ENCODE measurements around the gene RNF133. TPM values are rescaled to one million over a fixed set of nuclear protein-coding genes. Genes with fewer than 3 reads are reported as not detected.

The RNF133 gene, protein sequence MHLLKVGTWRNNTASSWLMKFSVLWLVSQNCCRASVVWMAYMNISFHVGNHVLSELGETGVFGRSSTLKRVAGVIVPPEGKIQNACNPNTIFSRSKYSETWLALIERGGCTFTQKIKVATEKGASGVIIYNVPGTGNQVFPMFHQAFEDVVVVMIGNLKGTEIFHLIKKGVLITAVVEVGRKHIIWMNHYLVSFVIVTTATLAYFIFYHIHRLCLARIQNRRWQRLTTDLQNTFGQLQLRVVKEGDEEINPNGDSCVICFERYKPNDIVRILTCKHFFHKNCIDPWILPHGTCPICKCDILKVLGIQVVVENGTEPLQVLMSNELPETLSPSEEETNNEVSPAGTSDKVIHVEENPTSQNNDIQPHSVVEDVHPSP
- total RNA-seq = 1 to 10 TPM in 3 of 4 donors, not detected in 1; 1.1 to 2.4 (median 1.2) TPM

DNA sequence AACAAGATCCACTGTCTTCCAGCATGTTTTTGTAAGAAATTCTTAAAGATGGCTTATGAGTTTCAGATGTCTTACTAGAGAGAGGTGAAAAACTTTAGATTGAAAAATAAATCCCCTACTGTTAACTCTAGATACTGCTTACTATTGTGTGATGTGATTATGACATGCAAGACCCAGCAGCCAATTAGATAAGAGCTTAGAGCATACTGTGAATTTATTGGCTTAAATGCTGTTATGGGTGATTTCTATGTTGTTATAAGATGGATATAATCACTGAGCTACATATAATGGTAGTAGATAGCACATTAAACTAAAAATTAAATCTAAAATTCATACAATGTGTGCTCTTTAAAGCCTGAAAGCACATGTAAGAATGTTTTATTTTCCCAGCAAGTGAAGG, at the start of gene RNF133:
RNF133 (minus strand) TSS at position 101 of the 400 bp plus-strand sequence. CDS start 199 bp downstream, outside the sequence.
- Histone ChIP-seq H3K4me1 (no peaks in the 10 kb centered on the region), H3K36me3 (no peaks in the 10 kb centered on the region), H3K27me3 (no peaks in the 10 kb centered on the region), H3K4me3 (no peak within 1 kb of the TSS), H3K9me3 (no peaks in the 10 kb centered on the region), H3K27ac (no peak within 1 kb of the TSS)
- DNase-seq = no peak
- TF ChIP-seq EP300 (IDR thresholded peaks at IDR 0.05; ENCODE audit: low read depth) = no peak
- TF ChIP-seq, protein P1, sequence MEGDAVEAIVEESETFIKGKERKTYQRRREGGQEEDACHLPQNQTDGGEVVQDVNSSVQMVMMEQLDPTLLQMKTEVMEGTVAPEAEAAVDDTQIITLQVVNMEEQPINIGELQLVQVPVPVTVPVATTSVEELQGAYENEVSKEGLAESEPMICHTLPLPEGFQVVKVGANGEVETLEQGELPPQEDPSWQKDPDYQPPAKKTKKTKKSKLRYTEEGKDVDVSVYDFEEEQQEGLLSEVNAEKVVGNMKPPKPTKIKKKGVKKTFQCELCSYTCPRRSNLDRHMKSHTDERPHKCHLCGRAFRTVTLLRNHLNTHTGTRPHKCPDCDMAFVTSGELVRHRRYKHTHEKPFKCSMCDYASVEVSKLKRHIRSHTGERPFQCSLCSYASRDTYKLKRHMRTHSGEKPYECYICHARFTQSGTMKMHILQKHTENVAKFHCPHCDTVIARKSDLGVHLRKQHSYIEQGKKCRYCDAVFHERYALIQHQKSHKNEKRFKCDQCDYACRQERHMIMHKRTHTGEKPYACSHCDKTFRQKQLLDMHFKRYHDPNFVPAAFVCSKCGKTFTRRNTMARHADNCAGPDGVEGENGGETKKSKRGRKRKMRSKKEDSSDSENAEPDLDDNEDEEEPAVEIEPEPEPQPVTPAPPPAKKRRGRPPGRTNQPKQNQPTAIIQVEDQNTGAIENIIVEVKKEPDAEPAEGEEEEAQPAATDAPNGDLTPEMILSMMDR (IDR thresholded peaks at IDR 0.05) = no peak
- TF ChIP-seq POLR2A (IDR thresholded peaks at IDR 0.05) = no peak
- TF ChIP-seq POLR2AphosphoS5 (IDR thresholded peaks at IDR 0.05) = no peak
- intact Hi-C loops (cut with DNase I; ENCODE audit: low total_unique reads) (no loop called here), in situ Hi-C loops (cut with MboI; ENCODE audit: low pct_ligation_motif_present in 1 of 4, low pct_unique_long_range_greater_than_20kb in 1 of 4, low sequenced_read_pairs in 3 of 4) (loop anchor here in 1 of 4 donors (25.0 kb wide), 1 partner anchor 112 kb away; no protein-coding TSS in a partner anchor)

DNA sequence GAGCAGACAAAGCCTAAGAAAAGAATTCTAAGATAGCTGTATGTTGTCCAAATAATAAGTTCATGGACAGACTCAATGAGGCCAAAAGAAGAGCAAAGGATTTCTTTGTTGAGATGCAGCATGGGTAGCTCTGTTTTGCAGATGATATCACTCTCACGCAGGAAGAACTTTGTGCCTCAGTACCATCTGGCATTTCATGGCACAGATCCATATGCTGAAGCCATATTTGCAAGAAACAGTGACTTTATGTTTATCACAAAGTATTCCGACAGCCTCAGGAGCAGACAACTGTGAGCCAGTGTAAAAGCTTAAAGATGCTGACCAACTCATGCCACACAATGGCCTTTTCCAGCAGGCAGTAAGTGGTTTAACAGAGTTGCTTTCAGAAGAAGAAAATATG, 49.3 kb upstream of the RNF133 start:
- in situ Hi-C loops (cut with MboI; ENCODE audit: low pct_ligation_motif_present in 1 of 4, low pct_unique_long_range_greater_than_20kb in 1 of 4, low sequenced_read_pairs in 3 of 4) = no loop called here
- Histone ChIP-seq H3K27me3 (no peaks in the 10 kb centered on the region), H3K9me3 (no peaks in the 10 kb centered on the region), H3K36me3 (no peaks in the 10 kb centered on the region), H3K27ac (no peak overlapping the region), H3K4me1 (no peaks in the 10 kb centered on the region), H3K4me3 (no peak overlapping the region)
- TF ChIP-seq, protein P1 (IDR thresholded peaks at IDR 0.05) = no peak
- TF ChIP-seq POLR2A (IDR thresholded peaks at IDR 0.05) = no peak
- no peak for TF ChIP-seq EP300 (IDR thresholded peaks at IDR 0.05; ENCODE audit: low read depth)
- no peak for TF ChIP-seq POLR2AphosphoS5 (IDR thresholded peaks at IDR 0.05)
- WGBS, 2 donors (ENCODE audit: low coverage in 1 of 2) = 83 to 100% methylated on average over 1 to 2 of the region's 2 CpGs
- no peak for DNase-seq
- intact Hi-C loops (cut with DNase I; ENCODE audit: low total_unique reads) = no loop called here

DNA sequence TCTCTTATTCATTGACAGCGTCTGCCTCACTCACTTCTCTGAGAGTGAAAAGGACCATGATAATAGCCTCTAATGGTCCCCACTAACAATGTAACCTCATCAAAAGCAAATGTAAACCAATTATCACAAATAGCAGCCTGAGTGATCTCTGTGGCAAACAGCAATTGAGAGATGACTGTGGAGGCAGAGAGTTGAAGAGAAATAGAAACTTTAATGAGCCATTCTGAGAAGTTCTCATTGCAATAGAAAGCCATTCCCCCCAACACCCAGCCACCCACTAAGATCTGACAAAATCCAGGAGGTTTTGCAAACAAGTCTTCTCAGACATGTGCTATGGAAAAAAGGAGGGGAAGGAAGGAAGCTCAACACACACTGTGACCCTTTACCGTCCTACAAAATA, 48.0 kb upstream of the RNF133 start:
- Histone ChIP-seq H3K4me1 (no peaks in the 10 kb centered on the region), H3K9me3 (no peaks in the 10 kb centered on the region), H3K4me3 (no peak overlapping the region), H3K27ac (no peak overlapping the region), H3K36me3 (no peaks in the 10 kb centered on the region), H3K27me3 (no peaks in the 10 kb centered on the region)
- WGBS, 2 donors (ENCODE audit: low coverage in 1 of 2) = 67 to 80% methylated on average over 1 to 2 of the region's 2 CpGs
- TF ChIP-seq POLR2AphosphoS5 (IDR thresholded peaks at IDR 0.05) (no peak), POLR2A (IDR thresholded peaks at IDR 0.05) (no peak), EP300 (IDR thresholded peaks at IDR 0.05; ENCODE audit: low read depth) (no peak)
- TF ChIP-seq, protein P1 (IDR thresholded peaks at IDR 0.05) = no peak
- intact Hi-C loops (cut with DNase I; ENCODE audit: low total_unique reads) (no loop called here), in situ Hi-C loops (cut with MboI; ENCODE audit: low pct_ligation_motif_present in 1 of 4, low pct_unique_long_range_greater_than_20kb in 1 of 4, low sequenced_read_pairs in 3 of 4) (no loop called here)
- DNase-seq = no peak

DNA sequence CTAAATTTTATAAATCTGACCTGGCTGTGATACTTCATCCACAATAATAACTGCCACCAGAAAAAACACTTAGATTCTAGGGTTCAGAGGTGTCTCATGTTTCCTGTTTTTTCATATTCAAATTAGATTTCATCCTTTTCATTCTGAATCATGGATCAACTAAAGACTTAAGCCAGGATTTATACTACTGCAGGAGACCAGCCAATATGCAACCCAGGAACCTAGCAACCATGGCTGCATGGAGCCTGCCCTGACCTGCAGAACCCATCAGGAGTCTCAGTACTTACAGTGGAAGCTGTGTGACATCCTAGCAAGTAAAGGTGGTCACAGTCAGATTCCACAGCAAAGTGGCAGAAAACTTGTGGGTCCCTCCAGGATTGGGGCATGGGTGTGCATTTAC, 44.3 kb upstream of the RNF133 start:
- intact Hi-C loops (cut with DNase I; ENCODE audit: low total_unique reads) = no loop called here

More for the DNA sequence above, 44.3 kb upstream of the RNF133 start:
- Histone ChIP-seq H3K36me3 (no peaks in the 10 kb centered on the region), H3K27ac (no peak overlapping the region), H3K4me3 (no peak overlapping the region), H3K4me1 (no peaks in the 10 kb centered on the region), H3K27me3 (no peaks in the 10 kb centered on the region), H3K9me3 (no peaks in the 10 kb centered on the region)
- TF ChIP-seq POLR2AphosphoS5 (IDR thresholded peaks at IDR 0.05) (no peak), POLR2A (IDR thresholded peaks at IDR 0.05) (no peak), EP300 (IDR thresholded peaks at IDR 0.05; ENCODE audit: low read depth) (no peak)
- TF ChIP-seq, protein P1 (IDR thresholded peaks at IDR 0.05) = no peak
- in situ Hi-C loops (cut with MboI; ENCODE audit: low pct_ligation_motif_present in 1 of 4, low pct_unique_long_range_greater_than_20kb in 1 of 4, low sequenced_read_pairs in 3 of 4) = no loop called here
- no peak for DNase-seq

Measured in transverse colon (tissue), 4 donors.